T47D (cell line): ENCODE results near the gene ZNF330.
"Not testable (repeated sequence)": the region's sequence is repeated elsewhere in the genome, so short reads cannot be mapped to it uniquely, and the experiment has no call there.

Experiments used
- DNase-seq, 2 experiments: peaks; one replicate each; pipeline versions ENCODE4 v3.0.0 to v3.0.0-alpha.2; 2011 to 2012; ENCODE audit warnings: low read depth in 1 of 2, low spot score in 1 of 2
- JUND ChIP-seq: IDR thresholded peaks from 2 replicates; pipeline ENCODE4 v1.6.1; 2012; ENCODE audit warnings: low read depth
- in situ Hi-C: cut with HindIII; loops from 2 replicates; pipeline ENCODE4 v1.10.0; 2016; ENCODE audit warnings: low sequenced_read_pairs, low pct_unique_long_range_greater_than_20kb

The ZNF330 gene

DNA sequence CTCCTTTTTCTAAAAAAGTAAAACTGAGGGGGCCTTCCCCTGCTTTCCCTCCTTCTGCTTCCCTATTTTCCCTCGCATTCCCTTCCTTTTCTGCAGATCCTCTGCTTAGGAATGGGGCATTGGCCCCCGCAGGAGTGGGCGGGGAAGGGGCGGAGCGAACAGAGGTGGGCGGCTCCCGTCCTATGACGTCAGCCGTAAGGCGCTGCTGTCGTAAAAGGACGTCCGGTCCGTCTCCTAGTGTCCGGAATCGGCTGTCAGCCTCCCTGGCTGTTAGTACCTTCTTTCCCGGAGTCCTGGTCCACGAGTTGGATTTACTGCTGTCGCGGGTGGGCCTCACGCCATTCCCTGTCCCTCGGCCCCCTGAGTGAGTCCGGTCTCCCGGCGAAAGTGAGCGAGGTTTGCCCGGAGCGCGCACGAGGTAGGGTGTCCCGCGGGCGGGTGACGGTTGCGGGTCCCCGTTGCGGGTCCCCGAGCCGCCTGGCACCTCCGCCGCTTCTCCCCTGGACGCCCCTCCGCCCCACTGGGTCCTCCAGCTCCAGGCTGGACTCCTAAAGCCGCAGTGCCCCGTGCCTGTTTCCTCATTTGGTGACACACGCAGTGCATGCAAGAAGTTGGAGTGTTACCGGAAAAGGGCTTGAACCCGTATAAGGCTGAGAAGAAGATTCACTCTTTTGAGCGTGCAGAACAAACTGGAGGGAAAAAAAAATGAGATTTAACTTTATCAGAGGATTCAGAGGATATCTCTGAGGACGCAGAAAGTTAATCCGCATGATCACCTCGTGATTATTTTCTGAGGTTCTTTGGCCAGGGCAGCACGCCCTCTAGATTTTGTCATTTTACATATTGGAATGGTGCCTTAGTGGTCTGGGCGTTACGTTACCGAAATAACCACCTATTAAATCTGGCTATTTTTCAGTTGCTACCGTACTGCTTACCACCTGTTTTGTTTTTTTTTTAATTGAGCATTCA lies at the start of gene ZNF330:
Gene ZNF330, plus strand, starts transcription at position 205 of the 969 bp plus-strand sequence. CDS start 1,477 bp downstream, outside the sequence.
- TF ChIP-seq JUND, result no peak
- peak; percentile 67 to 92 for DNase-seq
- in situ Hi-C loops, result no loop called here

DNA sequence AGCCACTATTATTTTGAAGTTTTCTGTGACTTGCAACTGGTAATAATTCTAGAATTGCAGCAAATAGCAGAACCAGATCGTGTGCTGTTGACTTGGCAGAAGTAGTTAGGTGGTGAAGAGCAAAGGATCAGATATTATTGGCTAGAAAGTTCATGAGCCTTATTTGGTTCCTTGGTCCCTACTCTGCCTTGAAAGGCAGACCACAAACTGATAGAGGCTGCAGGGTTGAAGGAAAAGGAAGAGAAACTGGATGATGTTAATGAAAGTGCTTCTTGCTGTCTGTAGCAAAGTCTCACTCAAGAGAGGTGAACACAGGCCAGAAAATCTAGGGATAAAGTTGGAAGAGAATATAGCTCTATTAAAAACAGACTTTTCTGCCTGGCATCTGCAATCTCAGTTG lies 46.2 kb upstream of the ZNF330 start:
- TF ChIP-seq JUND, result no peak
- no peak for DNase-seq
- in situ Hi-C loops, result no loop called here

DNA sequence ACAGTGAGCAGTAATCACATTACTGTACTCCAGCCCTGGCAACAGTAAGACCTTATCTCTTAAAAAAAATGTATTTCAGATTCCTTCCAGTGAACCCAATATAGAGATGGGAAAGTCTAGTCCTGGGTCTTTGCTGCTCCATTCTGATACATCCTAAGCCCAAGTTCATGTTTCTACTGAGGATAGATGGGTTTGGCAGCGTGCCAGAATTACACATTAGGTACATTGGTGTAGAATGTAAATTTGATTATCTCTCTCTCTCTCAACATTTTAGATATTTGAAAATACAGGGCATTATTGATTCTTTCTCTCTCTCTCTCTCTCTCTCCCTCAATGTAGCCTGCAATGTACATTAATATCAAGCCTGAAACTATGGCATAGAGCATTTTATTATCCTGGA lies 43.5 kb upstream of the ZNF330 start:
- no peak for TF ChIP-seq JUND
- DNase-seq, result no peak
- in situ Hi-C loops, result no loop called here

DNA sequence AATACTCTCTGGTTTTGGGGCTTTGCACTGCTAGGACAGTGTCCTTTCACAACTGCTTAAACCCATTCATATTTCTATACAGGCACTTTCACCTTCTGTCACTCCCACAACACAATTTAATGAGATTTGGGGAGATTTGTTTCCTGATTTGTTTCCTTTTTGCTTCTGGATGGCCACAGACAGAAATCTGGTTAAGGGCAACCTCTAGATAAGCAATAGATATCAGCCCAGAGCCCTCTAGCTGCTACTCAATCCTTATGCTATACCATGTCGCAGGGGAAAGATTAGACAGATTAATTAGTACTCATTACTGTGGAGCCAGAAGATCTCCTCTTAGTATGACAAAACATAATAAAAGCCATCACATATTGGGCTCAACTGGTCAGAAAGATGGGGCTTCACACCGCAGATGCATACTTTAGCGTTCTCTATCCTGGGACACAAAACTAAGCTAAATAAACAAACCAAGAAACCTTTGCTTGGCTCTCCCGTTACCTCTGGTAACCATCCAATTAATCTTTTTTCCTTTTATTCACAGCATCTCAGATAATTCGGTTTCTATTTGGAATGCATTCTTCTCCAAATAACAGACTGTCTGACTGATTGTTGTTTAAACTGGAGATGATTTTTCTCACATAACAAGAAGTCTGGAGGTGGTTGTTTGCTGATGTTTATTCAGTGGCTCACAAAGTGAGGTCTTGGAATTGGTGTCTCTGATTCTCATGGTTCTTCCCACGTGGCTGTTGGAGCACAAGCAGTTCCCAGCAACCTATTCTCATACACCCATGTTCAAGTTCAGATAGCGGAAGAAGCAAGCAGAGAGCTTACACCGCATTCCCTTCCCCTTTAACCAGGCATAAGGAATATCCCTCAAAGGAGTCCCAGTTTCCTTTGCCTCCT lies 41.0 kb upstream of the ZNF330 start:
- TF ChIP-seq JUND, result no peak
- in situ Hi-C loops, result no loop called here
- DNase-seq, result no peak

DNA sequence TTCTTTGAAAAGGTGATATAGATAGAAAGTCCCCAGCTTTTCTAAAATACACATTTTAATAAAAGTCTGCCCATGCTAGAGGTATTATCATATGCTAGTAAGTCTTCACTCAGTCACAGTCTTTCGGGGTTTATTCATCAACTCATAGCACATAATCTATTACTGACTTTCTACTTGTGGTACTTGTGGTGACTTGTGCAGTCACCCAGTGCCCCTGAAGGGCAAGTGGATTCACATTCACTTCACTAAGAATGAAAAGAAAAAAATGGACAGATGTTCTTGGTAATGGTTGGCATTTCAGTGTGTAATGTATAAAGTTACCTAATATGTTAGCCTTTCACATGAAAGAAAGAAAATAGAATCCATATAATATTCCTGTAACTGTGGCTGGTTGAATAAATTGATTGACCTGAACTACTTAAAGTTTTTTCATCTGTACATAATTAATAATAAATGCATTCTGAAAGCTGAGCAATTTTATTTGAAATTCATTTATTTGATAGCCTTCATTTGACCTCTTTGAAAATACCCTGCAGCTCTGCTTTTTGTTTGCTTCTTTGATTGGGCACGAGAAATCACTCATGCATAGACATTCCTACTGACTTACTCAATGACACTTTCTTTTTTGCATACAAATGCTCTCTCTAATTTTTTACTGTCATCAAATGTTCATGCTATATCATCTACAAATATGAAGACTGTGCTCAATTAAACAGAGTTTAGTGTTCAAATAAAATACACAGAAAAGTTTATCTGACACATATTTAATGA lies 39.5 kb upstream of the ZNF330 start:
- TF ChIP-seq JUND, result no peak
- no peak for DNase-seq
- in situ Hi-C loops, result no loop called here

DNA sequence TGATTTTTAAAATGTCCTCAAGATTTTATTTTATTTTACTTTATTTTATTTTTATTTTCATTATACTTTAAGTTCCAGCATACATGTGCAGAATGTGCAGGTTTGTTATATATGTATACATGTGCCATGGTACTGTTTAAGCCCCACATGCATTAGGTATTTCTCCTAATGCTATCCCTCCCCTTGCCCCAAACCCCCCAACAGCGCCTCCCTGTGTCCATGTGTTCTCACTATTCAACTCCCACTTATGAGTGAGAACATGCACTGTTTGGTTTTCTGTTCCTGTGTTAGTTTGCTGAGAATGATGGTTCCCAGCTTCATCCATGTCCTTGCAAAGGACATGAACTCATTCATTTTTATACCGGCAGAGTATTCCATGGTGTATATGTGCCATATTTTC lies 37.2 kb upstream of the ZNF330 start:
- in situ Hi-C loops, DNase-seq: not testable (repeated sequence)

DNA sequence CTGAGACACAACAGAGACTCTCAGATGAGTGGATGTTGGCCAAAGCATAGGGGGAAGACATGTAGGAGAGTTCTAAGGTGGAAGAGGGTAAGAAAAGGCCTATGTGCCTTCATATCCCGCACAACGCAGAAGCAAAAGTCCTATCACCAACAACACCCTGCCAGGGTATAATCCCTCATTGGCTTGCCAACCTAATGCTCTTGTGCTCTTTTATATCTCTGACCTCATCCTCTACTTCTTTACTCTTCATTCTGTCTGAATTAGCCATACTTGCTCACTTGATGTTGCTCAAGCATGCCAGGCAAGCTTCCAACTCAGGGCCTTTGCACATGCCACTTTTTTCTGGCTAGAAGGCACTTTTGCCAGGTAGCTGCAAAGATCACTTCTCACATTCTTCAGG lies 28.1 kb upstream of the ZNF330 start:
- in situ Hi-C loops, result no loop called here
- TF ChIP-seq JUND, result no peak
- DNase-seq, result no peak

DNA sequence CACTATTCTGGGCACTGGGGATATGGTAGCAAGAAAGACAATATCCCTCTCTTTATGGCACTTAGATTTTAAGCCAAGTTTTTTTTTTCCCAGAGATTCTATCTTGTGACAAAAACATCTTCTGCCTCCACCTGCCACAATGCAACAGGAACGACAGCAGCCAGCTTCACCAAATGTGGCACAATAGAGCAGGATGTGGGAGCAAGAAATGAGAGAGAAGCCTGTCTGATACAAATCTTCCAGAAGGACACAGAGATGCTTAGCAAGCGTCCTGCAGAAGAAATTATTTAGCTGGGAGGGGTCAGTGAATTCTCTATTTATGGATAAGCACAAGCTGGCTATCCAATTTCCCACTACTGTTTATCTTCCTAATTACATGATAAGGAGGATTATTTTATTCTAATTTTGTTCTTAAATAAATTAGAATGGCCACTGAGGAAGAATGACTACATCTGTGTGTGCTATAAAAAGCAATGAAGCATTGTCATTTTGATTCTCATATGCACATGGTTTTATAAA lies 27.1 kb upstream of the ZNF330 start:
- in situ Hi-C loops, result no loop called here
- no peak for TF ChIP-seq JUND
- no peak for DNase-seq

DNA sequence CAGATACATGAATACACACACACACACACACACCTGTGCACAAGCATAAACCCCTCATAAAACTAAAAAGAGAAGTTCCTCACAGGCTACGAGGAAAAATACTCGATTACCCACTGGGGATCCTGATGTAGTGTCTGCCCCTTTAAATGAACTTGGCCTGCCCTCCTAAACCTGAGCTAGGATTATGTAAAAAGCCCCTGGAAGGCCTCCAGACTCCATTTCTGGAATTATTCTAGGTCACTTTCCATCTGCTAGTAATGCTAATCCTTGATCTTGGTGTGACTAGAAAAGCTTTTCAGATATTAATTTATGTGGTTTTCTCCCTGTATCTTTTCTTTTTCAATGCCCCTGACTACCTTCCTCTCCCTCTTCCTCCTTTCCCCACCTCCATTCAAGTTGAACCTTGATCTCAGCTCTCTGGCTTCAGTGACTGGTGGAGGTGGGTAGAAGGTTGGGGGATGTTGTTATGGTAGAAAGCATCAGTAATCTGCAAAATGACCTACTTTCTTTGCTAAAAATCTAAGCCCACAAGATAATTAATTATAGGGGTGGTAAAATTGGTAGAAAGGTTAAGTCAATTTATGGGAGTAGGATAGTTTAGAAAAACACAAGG lies 25.5 kb upstream of the ZNF330 start:
- in situ Hi-C loops, result no loop called here
- no peak for DNase-seq
- no peak for TF ChIP-seq JUND

DNA sequence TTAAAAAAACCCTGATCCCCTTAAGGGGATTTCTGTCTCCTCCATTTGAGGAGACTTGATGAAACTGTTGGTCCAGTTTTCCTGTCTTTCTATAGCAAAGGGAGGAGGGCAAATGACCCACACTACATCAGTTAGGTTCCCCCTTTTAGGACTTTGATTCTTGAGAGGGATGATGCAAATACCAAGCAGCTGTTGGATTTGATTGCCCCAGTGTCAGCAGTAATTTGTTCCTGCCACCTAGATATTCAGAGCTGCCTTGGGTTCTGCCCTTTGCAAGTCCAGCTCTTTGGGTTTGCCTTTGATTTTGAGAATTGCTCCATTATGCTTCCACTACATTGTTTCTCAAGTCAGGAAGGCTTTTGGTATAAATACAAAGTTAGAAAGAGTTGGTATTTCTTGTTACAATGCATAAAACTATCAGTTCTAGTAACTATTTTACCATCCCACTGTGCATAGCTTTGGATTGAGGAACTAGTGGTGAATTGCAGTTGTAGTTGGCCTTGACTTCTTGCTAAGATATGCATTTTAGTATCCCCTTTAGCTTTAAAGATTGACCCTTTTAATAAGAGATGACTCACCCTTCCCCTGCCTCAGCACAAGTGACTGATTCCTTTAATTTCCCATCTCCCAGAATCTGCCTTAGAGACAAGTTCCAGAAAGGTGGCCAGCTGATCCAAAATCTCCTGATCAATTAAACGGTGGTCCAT lies 24.3 kb upstream of the ZNF330 start:
- TF ChIP-seq JUND, result no peak
- in situ Hi-C loops, result no loop called here
- DNase-seq, result no peak

DNA sequence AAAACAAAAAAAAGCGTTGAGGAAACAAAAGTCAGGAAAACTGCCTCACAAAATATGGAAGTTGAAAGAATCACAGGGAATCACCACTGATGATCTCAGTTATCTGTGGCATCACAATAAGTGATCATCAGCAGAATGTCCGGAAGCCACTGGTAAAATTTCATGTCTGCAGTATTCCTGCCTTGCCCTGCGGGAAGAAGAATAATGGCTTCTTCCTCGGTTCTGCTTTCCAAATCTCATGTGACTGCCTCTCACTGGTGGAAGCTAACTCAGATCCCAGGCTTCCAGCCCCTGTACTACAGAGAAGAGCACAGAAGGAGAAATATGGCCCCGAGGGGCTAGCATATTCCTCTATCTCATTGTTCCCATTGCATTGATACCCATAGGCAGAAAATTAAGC lies 12.7 kb upstream of the ZNF330 start:
- DNase-seq, result no peak
- in situ Hi-C loops, result no loop called here
- TF ChIP-seq JUND, result no peak
